Kidney epithelial cell (primary cell): ENCODE measurements around the gene PCYT2. TPM values are rescaled to one million over a fixed set of nuclear protein-coding genes. Genes with fewer than 3 reads are reported as not detected.
"Not testable (repeated sequence)": the region's sequence is repeated elsewhere in the genome, so short reads cannot be mapped to it uniquely, and the experiment has no call there.

Experiments
- DNase-seq: peaks from one replicate; pipeline ENCODE4 v3.0.0-alpha.2; 2010; ENCODE audit warnings: low read depth
- H3K27me3 ChIP-seq: 2 replicates; pipeline ENCODE4 v1.6.0; 2011; ENCODE audit warnings: low read length; ENCODE audit not compliant: control insufficient read depth, insufficient read depth
- H3K36me3 ChIP-seq: 2 replicates; pipeline ENCODE4 v1.5.1; 2011; ENCODE audit warnings: low read length; ENCODE audit not compliant: control insufficient read depth, insufficient read depth
- H3K4me3 ChIP-seq: 2 replicates; pipeline ENCODE4 v1.5.1; 2011; ENCODE audit warnings: low read depth, mild to moderate bottlenecking, control low read depth, low read length
- CTCF ChIP-seq: IDR thresholded peaks from 2 replicates; pipeline ENCODE4 v1.5.1; 2011; ENCODE audit warnings: mild to moderate bottlenecking, moderate library complexity, low read length, control low read depth, inconsistent platforms; ENCODE audit not compliant: insufficient read depth, poor library complexity, severe bottlenecking
- total RNA-seq: library from RNA; depleted of rRNA; stranded (reverse); fragments of >200 nt; gene quantifications from 2 replicates; pipeline ENCODE4 v1.2.3, GENCODE V29; 2015

PCYT2 gene
- total RNA-seq, 1 donor from 2014 or later: 30.4 TPM

DNA sequence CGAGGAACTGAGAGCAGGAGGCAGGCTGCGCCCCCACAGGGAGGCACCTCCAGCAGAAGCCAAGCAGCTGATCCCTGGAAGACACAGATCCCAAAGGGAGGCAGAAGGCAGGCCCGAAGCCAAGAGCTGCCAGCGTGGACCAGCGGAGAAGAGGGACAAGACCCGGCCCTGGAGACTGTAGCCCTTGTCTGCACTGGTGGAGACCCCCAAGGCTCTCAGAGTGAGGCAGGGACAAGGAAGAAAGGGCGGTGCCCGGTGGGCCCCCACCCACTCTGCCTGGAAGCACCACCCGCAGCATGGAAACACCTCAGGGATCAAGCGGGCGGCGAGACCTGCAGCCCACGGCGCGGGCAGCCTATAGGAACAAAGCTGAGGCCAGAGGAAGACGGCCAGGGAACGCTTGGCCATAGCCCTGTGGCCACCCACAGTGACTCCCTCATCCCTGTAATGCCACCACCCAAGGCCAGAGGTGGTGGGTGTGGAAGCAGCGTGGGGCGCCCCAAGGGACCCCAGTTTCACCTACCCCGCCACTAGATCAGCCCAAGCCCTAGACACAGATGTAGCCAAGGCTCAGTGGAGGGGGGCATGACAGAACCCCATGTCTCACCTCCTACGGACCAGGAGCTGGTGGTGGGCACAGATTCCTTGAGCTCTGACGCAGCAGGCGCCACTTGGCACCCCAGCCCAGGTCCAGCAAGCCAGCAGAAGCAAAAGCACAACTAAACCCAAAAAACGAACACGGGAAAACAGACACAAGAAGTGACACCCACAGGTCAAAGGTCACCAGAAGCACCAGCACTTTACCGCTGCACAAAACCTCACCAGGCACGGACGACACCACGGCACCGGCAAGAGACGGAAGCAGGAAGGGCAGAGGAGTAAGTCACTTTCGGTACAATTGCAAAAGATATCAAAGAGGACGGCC, 9.7 kb upstream of the PCYT2 start:
- no peak for TF ChIP-seq CTCF
- DNase-seq: no peak
- Histone ChIP-seq H3K4me3 (no peak overlapping the region), H3K36me3 (peaks cover 1% of the 10 kb centered on the region), H3K27me3 (no peaks in the 10 kb centered on the region)

DNA sequence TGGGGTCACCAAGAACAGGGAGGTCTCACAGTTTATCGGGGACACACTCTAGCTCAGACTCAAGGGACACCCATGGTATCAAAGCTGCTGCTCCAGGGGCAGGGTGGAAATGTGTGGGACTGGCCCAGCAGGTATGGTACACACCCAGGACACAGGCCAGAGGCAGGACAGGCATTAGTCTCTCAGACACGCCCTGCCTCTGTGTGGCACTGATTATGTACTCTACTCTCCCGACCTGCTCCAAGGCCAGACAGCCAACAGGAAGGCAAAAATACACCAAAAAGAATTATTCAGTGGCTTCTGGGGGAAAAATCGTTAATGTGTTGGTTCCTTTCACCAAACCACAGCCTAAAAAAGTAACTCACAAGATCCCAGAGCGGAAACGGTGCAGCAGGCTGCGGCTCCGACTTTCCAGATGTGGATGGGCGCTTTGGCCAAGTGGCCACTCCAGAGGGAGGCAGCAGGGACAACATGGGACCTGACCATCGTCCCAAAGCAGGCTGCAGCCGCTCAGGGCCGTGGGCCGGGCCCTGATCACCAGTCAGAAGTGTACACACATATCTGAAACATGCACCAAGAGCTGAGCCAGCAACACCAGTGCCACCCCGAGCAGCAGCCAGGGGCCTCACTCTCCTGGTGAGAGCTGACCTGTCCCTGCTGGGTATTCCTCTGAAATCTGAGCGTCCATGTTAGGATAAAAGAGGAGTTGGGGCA, 7.8 kb upstream of the PCYT2 start:
- TF ChIP-seq CTCF: no peak
- H3K4me3 ChIP-seq: no peak overlapping the region
- DNase-seq: no peak
- H3K27me3 ChIP-seq: no peaks in the 10 kb centered on the region
- peaks cover 6% of the 10 kb centered on the region for H3K36me3 ChIP-seq

DNA sequence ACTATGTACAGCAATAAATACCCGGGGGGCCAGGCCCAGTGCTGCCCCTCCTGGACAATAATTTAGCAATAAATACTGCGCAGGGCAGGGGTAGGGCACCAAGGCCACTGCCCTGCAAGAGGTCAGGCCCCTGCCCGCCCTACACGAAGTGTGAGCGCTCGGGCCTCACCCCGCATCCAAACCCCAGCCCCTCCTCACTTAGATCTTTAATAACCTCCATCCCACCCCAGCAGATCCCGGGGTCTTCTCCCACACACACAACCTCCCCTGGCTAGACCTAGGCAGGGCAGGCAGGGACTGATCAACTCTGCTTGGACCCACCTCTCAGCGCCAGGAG, 7.1 kb upstream of the PCYT2 start:
- DNase-seq, H3K36me3 ChIP-seq, H3K27me3 ChIP-seq, H3K4me3 ChIP-seq: not testable (repeated sequence)

- H3K4me3 ChIP-seq: peak within 1 kb of the TSS; percentile 71
- no peak for DNase-seq
- no peak for TF ChIP-seq CTCF
- no peaks in the 10 kb centered on the region for H3K27me3 ChIP-seq
- peaks cover 7% of the 10 kb centered on the region for H3K36me3 ChIP-seq
Measured at GRCh38 chr17:81917565-81918332, 6.5 kb upstream of the PCYT2 start, which contains the start of gene SIRT7. Gene SIRT7 (minus strand): TSS chr17:81918176. CDS start chr17:81918131, 45 bp downstream.

GRCh38 chr17:81916234-81917001, 5.2 kb upstream of the PCYT2 start:
- Histone ChIP-seq H3K27me3 (no peaks in the 10 kb centered on the region), H3K4me3 (no peak overlapping the region), H3K36me3 (peaks cover 7% of the 10 kb centered on the region)
- DNase-seq: no peak
- TF ChIP-seq CTCF: no peak
